NCI-H2196 treated with DMSO at 0.1 percent for 48 hours (cell line): ENCODE measurements around the gene FUZ.
A peak's percentile ranks its signal among the peaks of the same experiment; 100 is the strongest.
"Not testable (repeated sequence)": the region's sequence is repeated elsewhere in the genome, so short reads cannot be mapped to it uniquely, and the experiment has no call there.

Source experiments
- DNase-seq: peaks from one replicate; lab custom pipeline; 2025; ENCODE audit not compliant: unreplicated experiment; lab: John Stamatoyannopoulos, UW

The FUZ gene

GRCh38 chr19:49833599-49833998 is 20.5 kb upstream of the FUZ start:
- no peak for DNase-seq

DNA sequence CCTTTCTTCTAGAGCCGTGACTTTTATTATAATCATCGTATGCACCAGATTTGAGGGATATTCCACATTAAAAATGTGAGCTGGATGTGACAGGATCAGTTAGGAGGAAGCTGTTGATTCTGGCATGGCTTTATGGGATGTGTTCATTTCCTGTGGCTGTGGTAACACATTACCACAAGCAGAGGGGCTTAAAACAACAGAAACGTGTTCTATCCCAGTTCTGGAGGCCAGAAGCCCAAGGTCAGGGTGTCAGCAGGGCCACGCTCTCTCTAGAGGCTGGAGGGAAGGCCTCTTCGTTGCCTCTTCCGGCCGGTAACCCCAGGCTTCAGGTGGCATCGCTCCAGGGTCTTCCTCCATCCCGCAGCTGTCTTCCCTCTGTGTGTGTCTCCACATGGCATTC is 19.5 kb upstream of the FUZ start:
- no peak for DNase-seq

GRCh38 chr19:49831592-49831991 is 18.5 kb upstream of the FUZ start:
- no peak for DNase-seq

DNA sequence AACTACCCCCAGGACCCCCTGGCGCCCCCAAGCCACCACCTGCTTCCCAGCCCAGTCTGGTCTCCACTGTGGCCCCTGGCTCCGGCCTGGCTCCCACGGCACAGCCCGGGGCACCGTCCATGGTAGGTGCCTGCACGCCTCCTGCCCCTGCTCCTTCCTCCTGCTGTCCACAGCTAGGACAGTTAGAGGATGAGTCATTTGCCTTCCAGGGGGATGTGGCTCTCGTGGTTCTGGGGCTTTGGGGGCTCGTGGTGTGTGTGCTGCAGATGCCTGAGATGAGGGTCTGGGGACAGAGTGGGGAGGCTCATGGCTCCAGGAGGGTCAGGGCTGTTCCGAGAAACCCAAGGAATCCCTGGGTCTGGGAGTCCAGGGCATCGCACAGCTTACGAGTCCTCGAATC is 17.7 kb upstream of the FUZ start:
- DNase-seq, result no peak

DNA sequence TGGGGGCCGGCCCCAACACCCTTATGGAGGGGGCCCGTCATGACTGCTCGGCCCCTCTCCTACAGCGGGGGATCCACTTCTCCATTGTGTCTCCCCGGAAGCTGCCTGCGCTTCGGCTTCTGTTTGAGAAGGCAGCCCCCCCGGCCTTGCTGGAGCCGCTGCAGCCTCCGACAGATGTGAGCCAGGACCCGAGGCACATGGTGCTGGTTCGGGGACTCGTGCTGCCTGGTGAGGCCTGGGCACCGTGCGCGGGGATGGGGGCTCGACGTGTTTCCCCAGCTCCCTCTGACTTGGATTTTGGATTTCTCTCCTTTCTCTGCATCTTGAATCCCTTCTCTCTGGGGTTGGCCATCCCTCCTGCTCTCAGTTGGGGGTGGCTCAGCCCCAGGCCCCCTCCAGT is 16.6 kb upstream of the FUZ start:
- no peak for DNase-seq

DNA sequence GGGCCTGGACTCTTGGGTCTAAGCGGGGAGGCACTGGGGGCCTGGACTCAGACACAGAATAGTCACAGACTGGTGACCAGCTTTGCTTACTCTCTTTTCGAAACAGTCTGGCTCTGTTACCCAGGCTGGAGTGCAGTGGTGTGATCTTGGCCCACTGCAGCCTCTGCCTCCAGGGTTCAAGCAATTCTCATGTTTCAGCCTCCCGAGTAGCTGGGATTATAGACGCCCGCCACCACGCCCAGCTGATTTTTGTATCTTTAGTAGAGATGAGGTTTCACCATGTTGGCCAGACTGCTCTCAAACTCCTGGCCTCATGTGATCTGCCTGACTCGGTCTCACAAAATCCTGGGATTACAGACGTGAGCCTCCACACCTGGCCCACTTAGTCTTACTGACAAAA is 16.1 kb upstream of the FUZ start:
- DNase-seq, result no peak

DNA sequence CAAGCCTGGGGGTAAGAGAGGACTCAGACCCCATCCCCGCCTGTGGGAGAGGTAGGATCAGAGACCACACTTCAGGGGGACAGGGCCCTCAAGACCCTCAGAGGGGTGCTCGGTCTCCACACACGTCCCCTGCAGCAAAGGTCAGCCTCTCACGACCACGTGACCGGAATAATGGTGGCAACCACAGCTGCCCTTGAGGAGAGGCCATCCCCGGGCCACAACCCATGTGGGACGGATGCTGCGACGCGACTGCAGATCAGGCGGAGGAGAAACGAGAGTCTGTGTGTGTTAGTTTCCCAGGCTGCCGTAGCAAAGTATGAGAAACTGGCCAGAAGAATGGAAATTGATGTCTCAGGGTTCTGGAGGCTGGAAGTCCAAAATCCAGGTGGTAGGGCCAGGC is 13.9 kb upstream of the FUZ start:
- no peak for DNase-seq

DNA sequence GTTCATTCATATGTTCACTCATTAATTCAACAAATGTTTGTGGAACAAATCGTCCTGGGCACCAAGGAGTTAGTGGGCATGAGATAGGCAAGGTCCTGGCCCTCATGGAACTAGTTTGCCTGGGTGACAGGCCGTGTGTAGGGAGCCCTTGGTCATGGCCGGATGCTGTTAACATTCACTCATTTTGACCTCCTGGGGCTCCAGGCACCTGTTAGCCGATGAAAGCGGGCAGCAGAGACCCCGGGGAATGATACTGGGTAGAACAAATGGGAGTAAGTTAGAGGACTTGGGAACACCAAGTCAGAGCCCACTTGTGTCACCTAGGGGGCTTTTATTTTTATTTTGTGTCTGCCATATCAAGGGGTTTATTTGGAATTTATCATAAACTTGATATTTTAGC is 11.6 kb upstream of the FUZ start:
- no peak for DNase-seq

DNA sequence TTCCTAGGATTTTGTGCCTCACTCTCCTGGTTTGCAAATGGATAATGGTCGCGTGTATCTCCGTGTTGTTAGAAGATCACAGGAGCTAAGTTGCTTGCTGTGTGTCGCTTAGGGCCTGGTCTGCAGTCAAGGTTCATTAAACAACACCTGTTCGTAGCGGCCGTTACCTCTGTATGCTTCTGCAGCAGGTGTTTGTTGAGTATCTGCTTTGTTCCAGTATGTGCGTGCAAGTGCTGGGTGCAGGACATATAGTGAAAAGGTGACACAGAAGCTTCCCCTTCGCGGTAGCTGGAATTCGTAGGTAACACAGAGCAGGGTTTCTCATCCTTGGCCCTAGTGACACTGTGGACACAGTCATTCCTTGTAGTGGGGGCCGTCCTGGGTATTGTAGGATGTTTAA is 10.4 kb upstream of the FUZ start:
- peak; percentile 48 for DNase-seq

- no peak for DNase-seq
Measured at GRCh38 chr19:49820125-49820524, 7.0 kb upstream of the FUZ start.

- DNase-seq, result not testable (repeated sequence)
Measured at GRCh38 chr19:49819452-49820115, 6.5 kb upstream of the FUZ start.

- no peak for DNase-seq
Measured at GRCh38 chr19:49818649-49819370, 5.7 kb upstream of the FUZ start.

- DNase-seq, result peak; percentile 81
Measured at GRCh38 chr19:49817964-49818648, 5.0 kb upstream of the FUZ start, which contains the start of gene MED25. Gene MED25 (plus strand): TSS chr19:49818289. CDS start chr19:49818342, 53 bp downstream.

DNA sequence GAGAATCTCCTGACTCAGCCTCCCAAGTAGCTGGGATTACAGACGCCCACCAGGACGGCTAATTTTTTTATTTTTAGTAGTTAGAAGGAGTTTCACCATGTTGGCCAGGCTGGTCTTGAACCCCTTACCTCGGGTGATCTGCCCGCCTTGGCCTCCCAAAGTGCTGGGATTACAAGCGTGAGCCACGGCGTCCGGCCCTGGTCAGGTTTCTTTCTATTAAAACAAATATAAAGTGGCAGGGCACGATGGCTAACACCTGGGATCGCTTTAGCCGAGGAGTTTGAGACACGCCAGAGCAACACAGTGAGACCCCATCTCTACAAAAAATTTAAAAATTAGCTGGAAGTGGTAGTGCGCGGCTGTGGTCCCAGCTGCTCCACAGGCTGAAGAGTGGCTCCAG is 3.5 kb upstream of the FUZ start:
- no peak for DNase-seq

DNA sequence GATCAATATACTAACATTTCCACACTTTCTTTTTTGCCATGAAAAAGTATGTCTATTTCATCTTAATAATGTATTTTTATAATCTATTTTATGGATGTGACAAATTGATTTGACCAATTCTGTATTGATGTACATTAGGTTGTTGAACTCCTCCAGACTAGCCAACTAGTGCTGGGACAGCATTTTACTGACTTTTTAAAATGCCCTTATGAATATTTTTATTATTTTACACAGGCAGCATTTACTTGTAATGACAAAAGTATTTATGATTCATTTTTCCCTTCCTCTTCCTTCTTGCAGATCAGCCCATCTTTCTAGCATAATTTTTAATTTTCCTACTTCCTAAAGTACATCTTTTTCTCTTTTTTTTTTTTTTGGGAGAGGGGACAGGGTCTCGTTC is 918 bp upstream of the FUZ start:
- no peak for DNase-seq

DNA sequence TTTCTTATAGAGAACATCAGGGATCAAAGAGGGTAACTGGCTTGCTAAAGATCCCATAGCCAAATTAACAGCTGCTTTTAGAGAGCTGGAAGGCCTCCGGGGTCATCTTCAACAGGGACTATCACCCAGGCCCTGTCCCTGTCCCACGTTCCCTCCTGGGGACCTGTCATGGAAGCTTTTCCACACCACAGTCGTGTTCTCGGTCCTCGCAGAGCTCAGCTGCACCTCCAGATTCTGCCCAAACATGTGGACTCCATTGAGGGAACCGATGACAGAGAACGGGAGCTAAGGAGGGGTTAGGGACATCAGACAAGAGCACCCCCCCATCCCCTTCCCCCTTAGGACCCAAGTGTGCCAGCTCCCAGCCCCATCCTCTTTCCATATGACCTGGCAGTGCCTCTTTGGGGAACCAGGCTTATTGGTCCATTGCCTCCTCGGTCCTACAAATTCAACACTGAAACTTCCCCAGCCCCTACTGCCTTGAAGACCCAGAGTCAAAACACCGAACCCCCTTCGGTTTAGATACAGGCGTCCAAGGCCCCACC is 568 bp downstream of the FUZ start:
- DNase-seq, result no peak

GRCh38 chr19:49811328-49811727 is 1.8 kb downstream of the FUZ start:
- no peak for DNase-seq

DNA sequence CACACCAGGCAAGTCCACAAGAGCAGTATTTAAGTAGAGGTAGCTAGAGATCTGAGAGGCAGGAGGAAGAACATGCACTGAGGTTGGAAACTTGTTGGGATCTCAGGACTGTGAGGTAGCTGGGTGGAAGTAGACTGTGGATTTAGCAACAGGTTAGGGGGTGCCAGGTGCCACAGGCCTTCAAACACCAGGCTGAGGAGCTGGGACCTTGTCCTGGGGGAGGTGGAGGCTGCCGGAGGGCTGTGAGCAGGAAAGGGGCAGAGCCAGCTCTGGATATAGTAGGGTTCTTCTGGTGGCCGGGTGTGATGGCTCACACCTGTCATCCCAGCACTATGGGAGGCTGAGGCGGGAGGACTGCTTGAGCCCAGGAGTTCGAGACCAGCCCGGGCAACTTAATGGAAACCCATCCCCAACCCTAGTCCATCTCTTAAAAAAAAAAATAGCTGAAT is 3.1 kb downstream of the FUZ start:
- DNase-seq, result peak; percentile 26

GRCh38 chr19:49809160-49809940 is 3.7 kb downstream of the FUZ start:
- no peak for DNase-seq

DNA sequence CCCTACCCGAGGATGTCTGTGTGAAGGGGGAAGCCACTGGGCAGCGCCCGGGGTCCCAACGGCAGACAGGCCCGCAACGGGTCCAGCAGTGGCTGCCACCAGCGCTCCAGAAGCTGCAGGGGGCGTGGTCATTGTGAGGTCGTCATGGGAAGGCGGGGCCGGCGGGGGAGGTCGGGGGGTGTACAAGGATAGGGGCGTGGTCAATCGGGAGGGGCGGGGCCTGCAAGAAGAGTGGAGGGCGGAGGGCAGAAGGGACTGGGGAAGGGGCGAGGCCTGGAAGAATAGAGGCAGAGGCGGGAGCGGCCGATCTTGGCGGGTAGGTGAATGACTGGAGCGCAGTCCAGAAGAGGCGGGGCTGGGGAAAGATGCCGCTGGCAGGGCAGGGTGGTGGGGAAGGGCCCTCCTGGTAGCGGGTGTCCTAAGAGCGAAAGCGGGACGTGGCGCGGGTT is 4.4 kb downstream of the FUZ start:
- peak; percentile 94 for DNase-seq
